Psoas muscle (tissue), 8 donors: Measurements from ENCODE around the gene TMEM256. TPM values are rescaled to one million over a fixed set of nuclear protein-coding genes. Genes with fewer than 3 reads are reported as not detected.
"Not testable (repeated sequence)": the region's sequence is repeated elsewhere in the genome, so short reads cannot be mapped to it uniquely, and the experiment has no call there.

ENCODE experiments used
- ATAC-seq, 4 donors: fragments of 200-7000 bp; cut with Tn5 transposase; one replicate each; pipeline ENCODE4 v1.9.1; 2020; ENCODE audit warnings: moderate library complexity in 3 of 4, mild to moderate bottlenecking in 2 of 4
- DNase-seq, 2 donors: peaks; one replicate each; pipeline ENCODE4 v3.0.0-alpha.2; 2020
- H3K27ac ChIP-seq: fragments of 200-600 bp; one replicate; pipeline ENCODE4 v1.8.0; 2022
- H3K27me3 ChIP-seq, 3 donors: fragments of 200-600 bp in 1 of 3; one replicate each; pipeline versions ENCODE4 v1.6.1 to v1.8.0; 2013 to 2022; ENCODE audit warnings: low read length in 2 of 3, mild to moderate bottlenecking in 2 of 3, moderate library complexity in 1 of 3; ENCODE audit not compliant: insufficient read depth in 3 of 3
- H3K36me3 ChIP-seq, 2 donors: fragments of 200-600 bp in 1 of 2; one replicate each; pipeline versions ENCODE4 v1.6.1 to v1.8.0; 2013 to 2022; ENCODE audit warnings: low read depth in 1 of 2, mild to moderate bottlenecking in 1 of 2, moderate library complexity in 1 of 2; ENCODE audit not compliant: insufficient read depth in 1 of 2
- H3K4me1 ChIP-seq: fragments of 200-600 bp; one replicate; pipeline ENCODE4 v1.8.0; 2022
- H3K4me3 ChIP-seq: fragments of 200-600 bp; one replicate; pipeline ENCODE4 v1.8.0; 2022; ENCODE audit warnings: mild to moderate bottlenecking
- H3K9me3 ChIP-seq: fragments of 200-600 bp; one replicate; pipeline ENCODE4 v1.8.0; 2022
- CTCF ChIP-seq: fragments of 200-600 bp; IDR thresholded peaks from one replicate; pipeline ENCODE4 v1.8.0; 2022; ENCODE audit warnings: antibody characterized with exemption
- WGBS, 3 donors: extraction: QIAGEN DNeasy Blood & Tissue Kit; methylation state at CpG; one replicate each; pipeline versions ENCODE4 v1.1.6 to v1.1.7; 2013; 5-methylcytosine and 5-hydroxymethylcytosine counted together
- intact Hi-C, 2 donors: fragments of 100-400 bp; cut with DNase I; formaldehyde crosslinking; loops; one replicate each; pipeline versions ENCODE4 v1.11.0 to v1.14.2; 2022
- polyA plus RNA-seq, 3 donors: library from polyadenylated mRNA; stranded (reverse); fragments of 200-250 nt; gene quantifications; one replicate each; pipeline ENCODE4 v1.2.3, GENCODE V29; 2013
- total RNA-seq, 4 donors: library from RNA; stranded (reverse); fragmentation: NEBNext Ultra II Directional in 2 of 4; extraction: Animal tissue kit (Norgen Biotek cat#: 25700) in 2 of 4; gene quantifications; one replicate each; pipeline versions ENCODE4 v1.2.1 to v1.2.4, GENCODE V29; 2021 to 2023
- donor health status: healthy with polysubstance abuse.
- donor health status: DM: no; HTN: no; CAD: no; lungs with moderate emphysema.
- donor health status: Bipolar disorder and iron deficiency.
- donor health status: healthy.
- donor health status: DM: yes; HTN: yes; CAD: no.
- donor health status: DM: no; HTN: no; CAD: no.
- donor health status: DM: no; HTN: no; CAD: no.
- donor health status: DM: yes; HTN: yes; CAD: no.

The TMEM256 gene
- total and polyA plus RNA-seq, 7 donors = 47.1 to 80.4 (median 62.4) TPM

- Histone ChIP-seq H3K9me3 (no peaks in the 10 kb centered on the region), H3K36me3 (no peaks in the 10 kb centered on the region), H3K27me3 (peaks cover 0 to 3% (median 0%) of the 10 kb centered on the region in 3 donors), H3K4me1 (no peaks in the 10 kb centered on the region), H3K4me3 (no peak overlapping the region), H3K27ac (no peak overlapping the region)
- no peak for TF ChIP-seq CTCF
- intact Hi-C loops = loop anchor here in 1 of 2 donors (5.0 kb wide), 1 partner anchor 65 kb away; no protein-coding TSS in a partner anchor
- ATAC-seq = no peak
- WGBS, 3 donors = 75 to 85% (median 81%) methylated on average over 8 of the region's 8 CpGs
- DNase-seq = no peak
Measured at GRCh38 chr17:7367083-7367482, 36.8 kb downstream of the TMEM256 start.

- H3K9me3 ChIP-seq, H3K36me3 ChIP-seq, DNase-seq, ATAC-seq, H3K4me1 ChIP-seq, H3K4me3 ChIP-seq, H3K27ac ChIP-seq, H3K27me3 ChIP-seq: not testable (repeated sequence)
- intact Hi-C loops = loop anchor here in 1 of 2 donors (5.0 kb wide), 1 partner anchor 66 kb away; no protein-coding TSS in a partner anchor
- WGBS, 3 donors = 91 to 92% (median 92%) methylated on average over 6 of the region's 7 CpGs
Measured at GRCh38 chr17:7365963-7366362, 37.9 kb downstream of the TMEM256 start.

- intact Hi-C loops = no loop called here
Measured at GRCh38 chr17:7363311-7363710, 40.6 kb downstream of the TMEM256 start.

GRCh38 chr17:7361906-7362305, 42.0 kb downstream of the TMEM256 start:
- no peaks in the 10 kb centered on the region for H3K4me1 ChIP-seq
- H3K36me3 ChIP-seq = no peaks in the 10 kb centered on the region
- no peak for DNase-seq
- 64 to 78% (median 73%) methylated on average over 3 of the region's 3 CpGs for WGBS, 3 donors
- no peak for TF ChIP-seq CTCF
- no peak overlapping the region for H3K4me3 ChIP-seq
- intact Hi-C loops = no loop called here
- no peak overlapping the region for H3K27ac ChIP-seq
- no peaks in the 10 kb centered on the region for H3K9me3 ChIP-seq
- no peak for ATAC-seq
- no peaks in the 10 kb centered on the region for H3K27me3 ChIP-seq

More at GRCh38 chr17:7363311-7363710, 40.6 kb downstream of the TMEM256 start:
- H3K27ac ChIP-seq = no peak overlapping the region
- no peaks in the 10 kb centered on the region for H3K27me3 ChIP-seq
- ATAC-seq (no peak), DNase-seq (no peak)
- H3K4me1 ChIP-seq = no peaks in the 10 kb centered on the region
- no peak for TF ChIP-seq CTCF
- no peaks in the 10 kb centered on the region for H3K36me3 ChIP-seq
- no peaks in the 10 kb centered on the region for H3K9me3 ChIP-seq
- H3K4me3 ChIP-seq = no peak overlapping the region
- WGBS, 3 donors = 91 to 96% (median 94%) methylated on average over 6 of the region's 6 CpGs

GRCh38 chr17:7357381-7357780, 46.5 kb downstream of the TMEM256 start:
- WGBS, 3 donors = 47 to 53% (median 51%) methylated on average over 2 of the region's 2 CpGs
- no peak for TF ChIP-seq CTCF
- no peaks in the 10 kb centered on the region for H3K27me3 ChIP-seq
- peaks cover 20% of the 10 kb centered on the region for H3K4me1 ChIP-seq
- H3K4me3 ChIP-seq = no peak overlapping the region
- ATAC-seq = no peak
- H3K27ac ChIP-seq = no peak overlapping the region
- no peaks in the 10 kb centered on the region for H3K9me3 ChIP-seq
- intact Hi-C loops = loop anchor here in 1 of 2 donors (5.0 kb wide), 1 partner anchor 35 kb away; the partner anchor contains the start of gene PLSCR3
- no peak for DNase-seq
- no peaks in the 10 kb centered on the region for H3K36me3 ChIP-seq
